WTC11 (cell line): ENCODE measurements around the gene BACH2. TPM values are rescaled to one million over a fixed set of nuclear protein-coding genes. Genes with fewer than 3 reads are reported as not detected.

Source experiments
- ATAC-seq: fragments of 200-7000 bp; cut with Tn5 transposase; 2 replicates; pipeline ENCODE4 v1.10.0; 2021; ENCODE audit warnings: mild to moderate bottlenecking, moderate library complexity
- CTCF ChIA-PET: fragments of 300-600 bp; sonication (Branson Sonifier 250); formaldehyde crosslinking; loops from one replicate; lab custom pipeline; 2021; ENCODE audit warnings: antibody characterized with exemption; lab: Charles Lee
- POLR2A ChIA-PET: fragments of 350-600 bp; sonication (Branson Sonifier 250); formaldehyde crosslinking; loops from one replicate; lab custom pipeline; 2021; ENCODE audit warnings: antibody characterized with exemption; lab: Charles Lee
- DNase-seq: peaks from one replicate; pipeline ENCODE4 v3.0.0; 2021; ENCODE audit warnings: low spot score
- H3K27ac Mint-ChIP-seq: 2 replicates; pipeline ENCODE4 v1.8.0; 2021; ENCODE audit warnings: mixed read lengths
- H3K27me3 Mint-ChIP-seq: 2 replicates; pipeline ENCODE4 v1.8.0; 2021; ENCODE audit warnings: low read depth, mild to moderate bottlenecking, moderate library complexity, mixed read lengths
- H3K36me3 Mint-ChIP-seq: 2 replicates; pipeline ENCODE4 v1.8.0; 2021; ENCODE audit warnings: mixed read lengths
- H3K4me1 Mint-ChIP-seq: 2 replicates; pipeline ENCODE4 v1.8.0; 2022; ENCODE audit warnings: mixed read lengths
- H3K4me3 Mint-ChIP-seq: 2 replicates; pipeline ENCODE4 v1.8.0; 2021; ENCODE audit warnings: mild to moderate bottlenecking, moderate library complexity, mixed read lengths
- H3K9me3 Mint-ChIP-seq: 2 replicates; pipeline ENCODE4 v1.8.0; 2021; ENCODE audit warnings: mixed read lengths
- CBFB ChIP-seq: sonication (generic); formaldehyde crosslinking; IDR thresholded peaks from 2 replicates; pipeline ENCODE4 v1.8.1; 2022; ENCODE audit warnings: mild to moderate bottlenecking, low read depth, missing genetic modification reagents
- CREB1 ChIP-seq: sonication (generic); formaldehyde crosslinking; IDR thresholded peaks from 2 replicates; pipeline ENCODE4 v1.8.0; 2023; ENCODE audit warnings: mild to moderate bottlenecking, missing genetic modification reagents
- GABPB1 ChIP-seq: sonication (generic); formaldehyde crosslinking; IDR thresholded peaks from 2 replicates; pipeline ENCODE4 v1.8.1; 2023; ENCODE audit warnings: mild to moderate bottlenecking, missing genetic modification reagents
- GTF2I ChIP-seq: fragments of 250-450 bp; sonication (Bioruptor Pico); conservative IDR thresholded peaks from 2 replicates; pipeline ENCODE4 v1.4.0; 2021; ENCODE audit warnings: mild to moderate bottlenecking
- MYBL2 ChIP-seq: sonication (generic); formaldehyde crosslinking; IDR thresholded peaks from 2 replicates; pipeline ENCODE4 v1.8.1; 2023; ENCODE audit warnings: mild to moderate bottlenecking, moderate library complexity, missing genetic modification reagents
- NFATC4 ChIP-seq: fragments of 250-450 bp; sonication (Bioruptor Pico); IDR thresholded peaks from 2 replicates; pipeline ENCODE4 v1.9.0; 2021; ENCODE audit warnings: mild to moderate bottlenecking
- NFE2L1 ChIP-seq: sonication (generic); formaldehyde crosslinking; IDR thresholded peaks from 2 replicates; pipeline ENCODE4 v1.8.1; 2023; ENCODE audit warnings: missing genetic modification reagents
- NR1H2 ChIP-seq: sonication (generic); formaldehyde crosslinking; IDR thresholded peaks from 2 replicates; pipeline ENCODE4 v1.9.0; 2021; ENCODE audit warnings: mild to moderate bottlenecking, moderate library complexity, missing genetic modification reagents
- NR2C2 ChIP-seq: sonication (generic); formaldehyde crosslinking; IDR thresholded peaks from 2 replicates; pipeline ENCODE4 v1.8.0; 2022; ENCODE audit warnings: mild to moderate bottlenecking, missing genetic modification reagents
- PRDM15 ChIP-seq: sonication (generic); formaldehyde crosslinking; IDR thresholded peaks from 2 replicates; pipeline ENCODE4 v1.8.0; 2022; ENCODE audit warnings: missing genetic modification reagents
- SMAD4 ChIP-seq: sonication (generic); formaldehyde crosslinking; IDR thresholded peaks from 2 replicates; pipeline ENCODE4 v1.8.0; 2022; ENCODE audit warnings: mild to moderate bottlenecking, missing genetic modification reagents
- TEAD4 ChIP-seq: sonication (generic); formaldehyde crosslinking; IDR thresholded peaks from 2 replicates; pipeline ENCODE4 v1.8.0; 2022; ENCODE audit warnings: mild to moderate bottlenecking, missing genetic modification reagents
- ZNF263 ChIP-seq: sonication (generic); formaldehyde crosslinking; IDR thresholded peaks from 2 replicates; pipeline ENCODE4 v1.8.1; 2022; ENCODE audit warnings: low read depth, mild to moderate bottlenecking, moderate library complexity, missing genetic modification reagents
- ZNF425 ChIP-seq: fragments of 250-450 bp; sonication (Bioruptor Pico); conservative IDR thresholded peaks from 2 replicates; pipeline ENCODE4 v1.9.0; 2021; ENCODE audit warnings: mild to moderate bottlenecking
- total RNA-seq: library from RNA; stranded (reverse); gene quantifications from 3 replicates; pipeline ENCODE4 v1.2.3, GENCODE V29; 2021
- TF ChIP-seq, protein P1 (sequence below): fragments of 250-450 bp; sonication (Bioruptor Pico); IDR thresholded peaks from 2 replicates; pipeline ENCODE4 v1.9.0; 2021; ENCODE audit warnings: mild to moderate bottlenecking
- TF ChIP-seq, protein P2 (sequence below): sonication (generic); formaldehyde crosslinking; IDR thresholded peaks from 2 replicates; pipeline ENCODE4 v1.8.0; 2022; ENCODE audit warnings: mild to moderate bottlenecking, missing genetic modification reagents
- TF ChIP-seq, protein P3 (sequence below): sonication (generic); formaldehyde crosslinking; IDR thresholded peaks from 2 replicates; pipeline ENCODE4 v1.8.1; 2023; ENCODE audit warnings: mild to moderate bottlenecking, missing genetic modification reagents, borderline replicate concordance
- TF ChIP-seq, protein P4 (sequence below): sonication (generic); formaldehyde crosslinking; IDR thresholded peaks from 2 replicates; pipeline ENCODE4 v1.8.1; 2022; ENCODE audit warnings: mild to moderate bottlenecking, missing genetic modification reagents, moderate library complexity, borderline replicate concordance
- TF ChIP-seq, protein P5 (sequence below): sonication (generic); formaldehyde crosslinking; IDR thresholded peaks from 2 replicates; pipeline ENCODE4 v1.8.0; 2022; ENCODE audit warnings: mild to moderate bottlenecking, missing genetic modification reagents
- TF ChIP-seq, protein P6 (sequence below): sonication (generic); formaldehyde crosslinking; IDR thresholded peaks from 2 replicates; pipeline ENCODE4 v1.8.1; 2023; ENCODE audit warnings: mild to moderate bottlenecking, missing genetic modification reagents, moderate library complexity

BACH2 gene
- total RNA-seq, 1 experiment from 2014 or later, result 5.9 TPM

GRCh38 chr6:90249034-90249433 is 47.6 kb downstream of the BACH2 start:
- ChIA-PET POLR2A (no interaction called here), CTCF (no interaction called here)
- ATAC-seq, result no peak
- TF ChIP-seq, protein P1, sequence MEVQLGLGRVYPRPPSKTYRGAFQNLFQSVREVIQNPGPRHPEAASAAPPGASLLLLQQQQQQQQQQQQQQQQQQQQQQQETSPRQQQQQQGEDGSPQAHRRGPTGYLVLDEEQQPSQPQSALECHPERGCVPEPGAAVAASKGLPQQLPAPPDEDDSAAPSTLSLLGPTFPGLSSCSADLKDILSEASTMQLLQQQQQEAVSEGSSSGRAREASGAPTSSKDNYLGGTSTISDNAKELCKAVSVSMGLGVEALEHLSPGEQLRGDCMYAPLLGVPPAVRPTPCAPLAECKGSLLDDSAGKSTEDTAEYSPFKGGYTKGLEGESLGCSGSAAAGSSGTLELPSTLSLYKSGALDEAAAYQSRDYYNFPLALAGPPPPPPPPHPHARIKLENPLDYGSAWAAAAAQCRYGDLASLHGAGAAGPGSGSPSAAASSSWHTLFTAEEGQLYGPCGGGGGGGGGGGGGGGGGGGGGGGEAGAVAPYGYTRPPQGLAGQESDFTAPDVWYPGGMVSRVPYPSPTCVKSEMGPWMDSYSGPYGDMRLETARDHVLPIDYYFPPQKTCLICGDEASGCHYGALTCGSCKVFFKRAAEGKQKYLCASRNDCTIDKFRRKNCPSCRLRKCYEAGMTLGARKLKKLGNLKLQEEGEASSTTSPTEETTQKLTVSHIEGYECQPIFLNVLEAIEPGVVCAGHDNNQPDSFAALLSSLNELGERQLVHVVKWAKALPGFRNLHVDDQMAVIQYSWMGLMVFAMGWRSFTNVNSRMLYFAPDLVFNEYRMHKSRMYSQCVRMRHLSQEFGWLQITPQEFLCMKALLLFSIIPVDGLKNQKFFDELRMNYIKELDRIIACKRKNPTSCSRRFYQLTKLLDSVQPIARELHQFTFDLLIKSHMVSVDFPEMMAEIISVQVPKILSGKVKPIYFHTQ (CRISPR knock-in tag), result no peak
- TF ChIP-seq TEAD4 (CRISPR knock-in tag), result no peak
- no peak for TF ChIP-seq PRDM15 (CRISPR knock-in tag)
- no peak for TF ChIP-seq NFE2L1 (CRISPR knock-in tag)
- TF ChIP-seq NR2C2 (CRISPR knock-in tag), result no peak
- TF ChIP-seq, protein P2, sequence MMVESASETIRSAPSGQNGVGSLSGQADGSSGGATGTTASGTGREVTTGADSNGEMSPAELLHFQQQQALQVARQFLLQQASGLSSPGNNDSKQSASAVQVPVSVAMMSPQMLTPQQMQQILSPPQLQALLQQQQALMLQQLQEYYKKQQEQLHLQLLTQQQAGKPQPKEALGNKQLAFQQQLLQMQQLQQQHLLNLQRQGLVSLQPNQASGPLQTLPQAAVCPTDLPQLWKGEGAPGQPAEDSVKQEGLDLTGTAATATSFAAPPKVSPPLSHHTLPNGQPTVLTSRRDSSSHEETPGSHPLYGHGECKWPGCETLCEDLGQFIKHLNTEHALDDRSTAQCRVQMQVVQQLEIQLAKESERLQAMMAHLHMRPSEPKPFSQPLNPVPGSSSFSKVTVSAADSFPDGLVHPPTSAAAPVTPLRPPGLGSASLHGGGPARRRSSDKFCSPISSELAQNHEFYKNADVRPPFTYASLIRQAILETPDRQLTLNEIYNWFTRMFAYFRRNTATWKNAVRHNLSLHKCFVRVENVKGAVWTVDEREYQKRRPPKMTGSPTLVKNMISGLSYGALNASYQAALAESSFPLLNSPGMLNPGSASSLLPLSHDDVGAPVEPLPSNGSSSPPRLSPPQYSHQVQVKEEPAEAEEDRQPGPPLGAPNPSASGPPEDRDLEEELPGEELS, result no peak
- no peak for TF ChIP-seq CBFB (CRISPR knock-in tag)
- no peak for TF ChIP-seq MYBL2
- TF ChIP-seq, protein P3, sequence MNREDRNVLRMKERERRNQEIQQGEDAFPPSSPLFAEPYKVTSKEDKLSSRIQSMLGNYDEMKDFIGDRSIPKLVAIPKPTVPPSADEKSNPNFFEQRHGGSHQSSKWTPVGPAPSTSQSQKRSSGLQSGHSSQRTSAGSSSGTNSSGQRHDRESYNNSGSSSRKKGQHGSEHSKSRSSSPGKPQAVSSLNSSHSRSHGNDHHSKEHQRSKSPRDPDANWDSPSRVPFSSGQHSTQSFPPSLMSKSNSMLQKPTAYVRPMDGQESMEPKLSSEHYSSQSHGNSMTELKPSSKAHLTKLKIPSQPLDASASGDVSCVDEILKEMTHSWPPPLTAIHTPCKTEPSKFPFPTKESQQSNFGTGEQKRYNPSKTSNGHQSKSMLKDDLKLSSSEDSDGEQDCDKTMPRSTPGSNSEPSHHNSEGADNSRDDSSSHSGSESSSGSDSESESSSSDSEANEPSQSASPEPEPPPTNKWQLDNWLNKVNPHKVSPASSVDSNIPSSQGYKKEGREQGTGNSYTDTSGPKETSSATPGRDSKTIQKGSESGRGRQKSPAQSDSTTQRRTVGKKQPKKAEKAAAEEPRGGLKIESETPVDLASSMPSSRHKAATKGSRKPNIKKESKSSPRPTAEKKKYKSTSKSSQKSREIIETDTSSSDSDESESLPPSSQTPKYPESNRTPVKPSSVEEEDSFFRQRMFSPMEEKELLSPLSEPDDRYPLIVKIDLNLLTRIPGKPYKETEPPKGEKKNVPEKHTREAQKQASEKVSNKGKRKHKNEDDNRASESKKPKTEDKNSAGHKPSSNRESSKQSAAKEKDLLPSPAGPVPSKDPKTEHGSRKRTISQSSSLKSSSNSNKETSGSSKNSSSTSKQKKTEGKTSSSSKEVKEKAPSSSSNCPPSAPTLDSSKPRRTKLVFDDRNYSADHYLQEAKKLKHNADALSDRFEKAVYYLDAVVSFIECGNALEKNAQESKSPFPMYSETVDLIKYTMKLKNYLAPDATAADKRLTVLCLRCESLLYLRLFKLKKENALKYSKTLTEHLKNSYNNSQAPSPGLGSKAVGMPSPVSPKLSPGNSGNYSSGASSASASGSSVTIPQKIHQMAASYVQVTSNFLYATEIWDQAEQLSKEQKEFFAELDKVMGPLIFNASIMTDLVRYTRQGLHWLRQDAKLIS (CRISPR knock-in tag), result no peak
- TF ChIP-seq NR1H2 (CRISPR knock-in tag), result no peak
- TF ChIP-seq ZNF263 (CRISPR knock-in tag), result no peak
- no peak for TF ChIP-seq SMAD4 (CRISPR knock-in tag)
- TF ChIP-seq, protein P4, sequence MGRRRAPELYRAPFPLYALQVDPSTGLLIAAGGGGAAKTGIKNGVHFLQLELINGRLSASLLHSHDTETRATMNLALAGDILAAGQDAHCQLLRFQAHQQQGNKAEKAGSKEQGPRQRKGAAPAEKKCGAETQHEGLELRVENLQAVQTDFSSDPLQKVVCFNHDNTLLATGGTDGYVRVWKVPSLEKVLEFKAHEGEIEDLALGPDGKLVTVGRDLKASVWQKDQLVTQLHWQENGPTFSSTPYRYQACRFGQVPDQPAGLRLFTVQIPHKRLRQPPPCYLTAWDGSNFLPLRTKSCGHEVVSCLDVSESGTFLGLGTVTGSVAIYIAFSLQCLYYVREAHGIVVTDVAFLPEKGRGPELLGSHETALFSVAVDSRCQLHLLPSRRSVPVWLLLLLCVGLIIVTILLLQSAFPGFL (CRISPR knock-in tag), result no peak
- TF ChIP-seq CREB1 (CRISPR knock-in tag), result no peak
- TF ChIP-seq, protein P5, sequence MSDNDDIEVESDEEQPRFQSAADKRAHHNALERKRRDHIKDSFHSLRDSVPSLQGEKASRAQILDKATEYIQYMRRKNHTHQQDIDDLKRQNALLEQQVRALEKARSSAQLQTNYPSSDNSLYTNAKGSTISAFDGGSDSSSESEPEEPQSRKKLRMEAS, result no peak
- TF ChIP-seq, protein P6, sequence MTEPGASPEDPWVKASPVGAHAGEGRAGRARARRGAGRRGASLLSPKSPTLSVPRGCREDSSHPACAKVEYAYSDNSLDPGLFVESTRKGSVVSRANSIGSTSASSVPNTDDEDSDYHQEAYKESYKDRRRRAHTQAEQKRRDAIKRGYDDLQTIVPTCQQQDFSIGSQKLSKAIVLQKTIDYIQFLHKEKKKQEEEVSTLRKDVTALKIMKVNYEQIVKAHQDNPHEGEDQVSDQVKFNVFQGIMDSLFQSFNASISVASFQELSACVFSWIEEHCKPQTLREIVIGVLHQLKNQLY (CRISPR knock-in tag), result no peak
- no peak for TF ChIP-seq GABPB1 (CRISPR knock-in tag)
- TF ChIP-seq NFATC4, result no peak
- no peak for TF ChIP-seq ZNF425
- TF ChIP-seq GTF2I (CRISPR knock-in tag), result no peak
- H3K4me1 Mint-ChIP-seq, result no peaks in the 10 kb centered on the region
- H3K4me3 Mint-ChIP-seq, result no peak overlapping the region
- H3K36me3 Mint-ChIP-seq, result no peaks in the 10 kb centered on the region
- no peaks in the 10 kb centered on the region for H3K9me3 Mint-ChIP-seq
- no peak overlapping the region for H3K27ac Mint-ChIP-seq
- DNase-seq, result no peak
- no peaks in the 10 kb centered on the region for H3K27me3 Mint-ChIP-seq
